Retina (tissue), 1 donor: ENCODE results near the gene NES.

Source experiments
- DNase-seq: peaks from one replicate; pipeline ENCODE4 v3.0.0-alpha.2; 2016

NES gene

DNA sequence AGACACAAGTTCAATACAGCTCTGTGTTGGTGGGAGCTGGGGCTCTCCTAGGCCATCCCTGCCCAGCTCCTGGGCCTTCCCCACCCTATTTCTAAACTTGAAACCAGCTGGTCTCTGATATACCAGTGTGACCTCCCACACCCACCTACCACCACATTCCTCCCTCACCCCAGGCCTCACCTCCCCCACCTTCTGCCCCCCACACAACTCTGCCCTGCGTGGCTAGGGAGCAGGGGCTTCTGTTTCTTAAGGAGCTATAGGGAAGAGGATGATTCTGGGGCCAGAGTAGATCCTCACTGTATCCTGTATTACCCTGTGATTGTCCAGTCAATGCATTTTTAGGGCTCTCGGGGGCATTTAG lies 16.5 kb downstream of the NES start:
- no peak for DNase-seq

DNA sequence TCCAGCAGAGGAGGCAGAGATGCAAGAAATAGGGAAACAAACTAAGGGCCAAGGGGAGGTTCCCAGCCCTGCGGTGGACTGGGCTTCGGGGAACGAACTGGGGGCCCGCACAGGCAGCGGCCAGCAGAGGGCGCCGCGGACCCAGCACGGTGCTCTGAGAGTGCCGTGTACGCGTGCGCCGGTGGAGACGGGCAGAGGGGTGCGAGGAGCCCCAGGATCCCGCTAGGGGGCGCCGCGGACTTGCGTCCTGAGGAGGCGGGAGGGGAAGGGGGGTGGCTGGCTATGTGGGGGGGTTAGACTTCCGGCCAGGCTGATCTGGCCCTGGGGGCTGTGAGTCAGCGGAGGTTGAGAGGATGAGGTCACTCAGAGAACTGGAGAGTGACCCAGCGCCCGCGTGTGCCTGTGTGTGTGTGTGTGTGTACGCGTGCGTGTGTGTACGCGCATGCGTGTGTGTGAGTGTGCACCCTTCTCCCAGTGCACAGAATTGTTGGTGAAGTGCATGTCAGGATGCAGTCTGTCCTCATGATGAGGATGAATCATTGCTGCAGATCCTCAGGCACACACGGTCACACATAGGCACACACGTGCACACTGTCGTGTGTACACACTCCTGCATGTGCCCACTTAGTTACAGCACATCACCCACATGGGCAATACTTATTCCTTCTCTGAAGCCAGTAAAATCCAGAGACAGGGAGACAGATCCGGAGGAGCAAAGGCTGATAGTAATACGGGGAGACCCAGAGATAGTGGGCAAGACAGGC lies 17.0 kb downstream of the NES start:
- DNase-seq, result peak; percentile 94

GRCh38 chr1:156659661-156659987 lies 17.6 kb downstream of the NES start:
- DNase-seq, result no peak

DNA sequence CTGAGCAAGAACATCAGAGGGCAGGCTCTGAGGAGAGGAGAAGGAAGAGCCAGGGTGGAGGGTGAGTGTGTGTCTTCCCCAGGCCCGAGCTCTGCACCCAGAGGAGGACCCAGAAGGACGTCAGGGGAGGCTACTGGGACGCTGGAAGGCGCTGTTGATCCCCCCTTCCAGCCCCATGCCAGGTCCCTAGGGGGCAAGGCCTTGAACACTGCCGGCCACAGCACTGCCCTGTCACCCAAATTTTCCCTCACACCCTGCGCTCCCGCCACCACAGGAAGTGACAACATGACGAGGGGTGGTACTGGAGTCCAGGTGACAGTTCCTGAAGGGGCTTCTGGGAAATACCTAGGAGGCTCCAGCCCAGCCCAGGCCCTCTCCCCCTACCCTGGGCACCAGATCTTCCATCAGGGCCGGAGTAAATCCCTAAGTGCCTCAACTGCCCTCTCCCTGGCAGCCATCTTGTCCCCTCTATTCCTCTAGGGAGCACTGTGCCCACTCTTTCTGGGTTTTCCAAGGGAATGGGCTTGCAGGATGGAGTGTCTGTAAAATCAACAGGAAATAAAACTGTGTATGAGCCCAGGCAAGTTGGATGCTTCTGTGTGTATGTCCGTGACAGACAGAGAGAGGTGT lies 18.1 kb downstream of the NES start:
- DNase-seq, result no peak

DNA sequence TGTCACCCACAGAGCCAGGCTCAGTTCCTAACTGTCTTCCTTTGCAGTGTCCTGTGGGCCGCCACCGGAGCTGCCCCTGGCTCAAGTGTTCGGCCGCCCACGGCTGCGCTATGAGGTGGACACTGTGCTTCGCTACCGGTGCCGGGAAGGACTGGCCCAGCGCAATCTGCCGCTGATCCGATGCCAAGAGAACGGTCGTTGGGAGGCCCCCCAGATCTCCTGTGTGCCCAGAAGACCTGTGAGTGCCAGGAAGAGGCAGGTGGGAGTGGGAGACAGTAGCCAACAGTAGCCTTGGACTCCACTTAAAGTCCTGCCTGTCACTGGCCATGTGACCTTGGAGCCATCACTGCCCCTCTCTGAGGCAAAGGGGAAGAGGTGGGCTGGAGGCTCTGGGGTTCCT lies 18.7 kb downstream of the NES start:
- DNase-seq, result no peak

GRCh38 chr1:156657741-156658319 lies 19.4 kb downstream of the NES start:
- DNase-seq, result no peak

- peak; percentile 87 for DNase-seq
These were observed 20.1 kb downstream of the NES start for GRCh38 chr1:156656806-156657740.

DNA sequence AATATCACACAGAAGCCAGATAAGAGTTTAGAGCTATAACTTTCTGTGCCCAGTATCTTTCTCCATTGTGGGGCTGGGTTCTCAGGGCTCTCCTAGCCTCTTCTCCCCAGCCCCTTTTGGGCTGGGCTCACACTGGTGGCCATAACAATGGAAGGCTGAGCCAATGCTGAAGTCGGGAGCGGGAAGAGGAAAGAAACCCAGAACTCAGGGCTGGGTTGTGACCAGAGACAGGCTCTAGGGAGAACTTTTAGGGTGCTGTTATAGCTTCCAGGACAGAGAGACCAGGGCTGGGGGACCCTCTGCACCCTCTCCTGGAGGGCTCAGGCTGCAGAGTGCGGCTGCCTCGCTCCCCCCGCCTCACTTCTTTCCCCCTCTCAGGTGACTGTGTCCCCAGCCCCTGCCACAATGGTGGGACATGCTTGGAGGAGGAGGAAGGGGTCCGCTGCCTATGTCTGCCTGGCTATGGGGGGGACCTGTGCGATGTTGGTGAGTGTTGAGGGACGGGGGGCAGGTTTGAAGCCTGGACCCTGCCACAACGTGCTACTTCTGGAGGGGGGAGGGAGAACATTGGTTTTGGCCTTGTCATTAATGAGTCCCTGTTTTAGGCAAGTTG lies 21.2 kb downstream of the NES start:
- DNase-seq, result no peak

GRCh38 chr1:156655151-156655903 lies 21.9 kb downstream of the NES start:
- no peak for DNase-seq

- DNase-seq, result no peak
These were observed 22.5 kb downstream of the NES start for GRCh38 chr1:156654700-156655099.

GRCh38 chr1:156652992-156653355 lies 24.2 kb downstream of the NES start:
- no peak for DNase-seq

GRCh38 chr1:156652131-156652991 lies 24.8 kb downstream of the NES start:
- no peak for DNase-seq

- no peak for DNase-seq
These were observed 28.3 kb downstream of the NES start for GRCh38 chr1:156648951-156649350.

DNA sequence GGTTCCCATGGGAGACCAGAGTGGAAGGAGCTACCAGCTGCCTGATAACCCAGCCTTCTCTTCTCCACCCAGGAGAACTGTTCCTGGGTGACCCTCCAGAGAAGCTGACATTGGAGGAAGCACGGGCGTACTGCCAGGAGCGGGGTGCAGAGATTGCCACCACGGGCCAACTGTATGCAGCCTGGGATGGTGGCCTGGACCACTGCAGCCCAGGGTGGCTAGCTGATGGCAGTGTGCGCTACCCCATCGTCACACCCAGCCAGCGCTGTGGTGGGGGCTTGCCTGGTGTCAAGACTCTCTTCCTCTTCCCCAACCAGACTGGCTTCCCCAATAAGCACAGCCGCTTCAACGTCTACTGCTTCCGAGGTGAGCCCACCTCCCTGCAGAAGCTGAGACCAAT lies 28.7 kb downstream of the NES start:
- no peak for DNase-seq

DNA sequence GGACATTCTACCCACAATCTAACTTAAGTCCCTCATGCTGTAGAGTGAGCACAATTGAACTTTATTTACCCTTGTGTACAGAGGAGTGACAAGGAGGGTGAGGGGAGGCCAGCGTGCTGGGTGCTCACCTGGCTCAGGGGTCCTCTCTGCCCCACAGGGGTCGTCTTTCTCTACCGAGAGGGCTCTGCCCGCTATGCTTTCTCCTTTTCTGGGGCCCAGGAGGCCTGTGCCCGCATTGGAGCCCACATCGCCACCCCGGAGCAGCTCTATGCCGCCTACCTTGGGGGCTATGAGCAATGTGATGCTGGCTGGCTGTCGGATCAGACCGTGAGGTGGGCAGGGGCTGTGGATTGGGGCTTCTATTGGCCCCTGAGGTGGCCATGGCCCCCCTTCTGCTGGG lies 29.9 kb downstream of the NES start:
- no peak for DNase-seq

DNA sequence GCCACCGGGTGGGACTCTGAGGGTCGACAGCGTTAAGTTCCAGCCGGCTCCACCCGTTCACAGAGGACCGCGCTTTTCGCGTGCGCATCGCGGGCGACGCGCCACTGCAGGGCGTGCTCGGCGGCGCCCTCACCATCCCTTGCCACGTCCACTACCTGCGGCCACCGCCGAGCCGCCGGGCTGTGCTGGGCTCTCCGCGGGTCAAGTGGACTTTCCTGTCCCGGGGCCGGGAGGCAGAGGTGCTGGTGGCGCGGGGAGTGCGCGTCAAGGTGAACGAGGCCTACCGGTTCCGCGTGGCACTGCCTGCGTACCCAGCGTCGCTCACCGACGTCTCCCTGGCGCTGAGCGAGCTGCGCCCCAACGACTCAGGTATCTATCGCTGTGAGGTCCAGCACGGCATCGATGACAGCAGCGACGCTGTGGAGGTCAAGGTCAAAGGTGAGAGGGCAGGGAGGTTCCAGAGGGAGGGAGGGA lies 30.4 kb downstream of the NES start:
- DNase-seq, result no peak

GRCh38 chr1:156645666-156646065 lies 31.5 kb downstream of the NES start:
- no peak for DNase-seq

DNA sequence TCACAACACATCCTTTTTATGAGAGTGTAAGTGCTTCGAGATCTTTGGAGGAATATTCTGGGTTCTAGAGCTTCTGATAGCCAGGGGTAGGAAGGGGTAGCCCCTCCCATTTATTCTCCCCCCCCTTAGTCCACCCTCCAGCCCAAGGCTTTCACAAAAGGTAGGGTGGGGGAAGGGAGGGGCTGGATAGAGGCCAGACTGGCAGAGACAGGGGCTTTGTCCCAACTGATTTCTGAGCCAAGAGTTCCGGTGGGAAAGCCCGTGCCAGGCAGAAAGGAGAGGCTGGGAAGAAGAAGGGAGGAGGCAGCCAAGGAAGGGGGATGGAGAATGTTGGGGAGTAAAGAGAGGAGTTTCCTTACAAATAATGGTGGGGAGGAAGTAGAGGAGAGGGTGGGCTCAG lies 32.2 kb downstream of the NES start:
- DNase-seq, result no peak

DNA sequence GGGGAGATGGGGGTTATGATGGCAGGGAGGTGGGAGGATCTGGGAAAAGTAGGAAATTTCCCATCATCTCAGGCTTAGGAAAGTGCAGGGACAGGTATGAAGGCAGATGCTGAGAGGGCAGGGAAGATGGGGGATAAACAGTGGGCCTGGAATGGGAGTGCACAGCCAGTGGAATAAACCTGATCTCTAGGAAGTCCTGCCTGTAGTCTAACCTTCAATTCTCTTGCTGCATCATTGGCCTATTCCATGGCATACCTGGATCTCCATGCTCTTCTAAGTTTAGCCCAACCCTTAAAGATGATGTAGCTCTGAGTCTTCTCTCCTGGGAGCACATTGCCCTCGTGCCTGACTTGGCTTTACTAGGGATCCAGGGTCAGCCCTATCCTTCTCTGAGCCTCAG lies 32.6 kb downstream of the NES start:
- no peak for DNase-seq

- DNase-seq, result no peak
These were observed 33.1 kb downstream of the NES start for GRCh38 chr1:156644146-156644545.

GRCh38 chr1:156643778-156644092 lies 33.5 kb downstream of the NES start:
- DNase-seq, result no peak
